Sigmoid colon (tissue), 4 donors: ENCODE data around the gene PLEKHA1.

Experiments
- EP300 ChIP-seq, 4 donors: sonication (generic); formaldehyde crosslinking; IDR thresholded peaks; one replicate each; pipeline ENCODE4 v1.6.1; 2017; ENCODE audit warnings: antibody characterized with exemption in 4 of 4
- POLR2A ChIP-seq, 2 donors: fragments of 450-650 bp; IDR thresholded peaks; one replicate each; pipeline ENCODE4 v1.6.1; 2016; ENCODE audit warnings: antibody characterized with exemption in 2 of 2, mild to moderate bottlenecking in 2 of 2, moderate library complexity in 2 of 2
- POLR2AphosphoS5 ChIP-seq, 4 donors: sonication (generic); formaldehyde crosslinking; IDR thresholded peaks; one replicate each; pipeline ENCODE4 v1.6.1; 2017; ENCODE audit warnings: antibody characterized with exemption in 4 of 4
- TF ChIP-seq, protein P1 (sequence below), 4 experiments: fragments of 450-650 bp in 3 of 4; fragments of 200-600 bp in 1 of 4; IDR thresholded peaks; one replicate each; pipeline ENCODE4 v1.5.1; 2016 to 2019; ENCODE audit warnings: antibody characterized with exemption in 4 of 4, mild to moderate bottlenecking in 3 of 4, moderate library complexity in 2 of 4

GRCh38 chr10:122465401-122466040 is 91.0 kb downstream of the PLEKHA1 start:
- TF ChIP-seq, protein P1, sequence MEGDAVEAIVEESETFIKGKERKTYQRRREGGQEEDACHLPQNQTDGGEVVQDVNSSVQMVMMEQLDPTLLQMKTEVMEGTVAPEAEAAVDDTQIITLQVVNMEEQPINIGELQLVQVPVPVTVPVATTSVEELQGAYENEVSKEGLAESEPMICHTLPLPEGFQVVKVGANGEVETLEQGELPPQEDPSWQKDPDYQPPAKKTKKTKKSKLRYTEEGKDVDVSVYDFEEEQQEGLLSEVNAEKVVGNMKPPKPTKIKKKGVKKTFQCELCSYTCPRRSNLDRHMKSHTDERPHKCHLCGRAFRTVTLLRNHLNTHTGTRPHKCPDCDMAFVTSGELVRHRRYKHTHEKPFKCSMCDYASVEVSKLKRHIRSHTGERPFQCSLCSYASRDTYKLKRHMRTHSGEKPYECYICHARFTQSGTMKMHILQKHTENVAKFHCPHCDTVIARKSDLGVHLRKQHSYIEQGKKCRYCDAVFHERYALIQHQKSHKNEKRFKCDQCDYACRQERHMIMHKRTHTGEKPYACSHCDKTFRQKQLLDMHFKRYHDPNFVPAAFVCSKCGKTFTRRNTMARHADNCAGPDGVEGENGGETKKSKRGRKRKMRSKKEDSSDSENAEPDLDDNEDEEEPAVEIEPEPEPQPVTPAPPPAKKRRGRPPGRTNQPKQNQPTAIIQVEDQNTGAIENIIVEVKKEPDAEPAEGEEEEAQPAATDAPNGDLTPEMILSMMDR (IDR thresholded peaks at IDR 0.05), result no peak
- TF ChIP-seq EP300 (IDR thresholded peaks at IDR 0.05) (no peak), POLR2AphosphoS5 (IDR thresholded peaks at IDR 0.05) (no peak), POLR2A (IDR thresholded peaks at IDR 0.05) (no peak)
